GM18870 (cell line): ENCODE data around the gene C5orf22.
"Not testable (repeated sequence)": the region's sequence is repeated elsewhere in the genome, so short reads cannot be mapped to it uniquely, and the experiment has no call there.

Source experiments
- ATAC-seq: cut with Tn5 transposase; IDR thresholded peaks from one replicate; pipeline ENCODE4 v1.9.1; 2021; ENCODE audit warnings: moderate library complexity; ENCODE audit not compliant: unreplicated experiment

C5orf22 gene

GRCh38 chr5:31602305-31602704, 70.2 kb downstream of the C5orf22 start:
- ATAC-seq, result not testable (repeated sequence)

- ATAC-seq, result no peak
Observed at GRCh38 chr5:31604240-31604639, 72.1 kb downstream of the C5orf22 start.

GRCh38 chr5:31604644-31605043, 72.5 kb downstream of the C5orf22 start:
- ATAC-seq, result no peak
